Embryonic facial prominence (tissue), 1 donor: ENCODE data around the gene CPAMD8.
A peak's percentile ranks its signal among the peaks of the same experiment; 100 is the strongest.

ENCODE experiments used
- DNase-seq: peaks from one replicate; pipeline ENCODE4 v3.0.0-alpha.2; 2016; ENCODE audit errors: extremely low spot score

The CPAMD8 gene

DNA sequence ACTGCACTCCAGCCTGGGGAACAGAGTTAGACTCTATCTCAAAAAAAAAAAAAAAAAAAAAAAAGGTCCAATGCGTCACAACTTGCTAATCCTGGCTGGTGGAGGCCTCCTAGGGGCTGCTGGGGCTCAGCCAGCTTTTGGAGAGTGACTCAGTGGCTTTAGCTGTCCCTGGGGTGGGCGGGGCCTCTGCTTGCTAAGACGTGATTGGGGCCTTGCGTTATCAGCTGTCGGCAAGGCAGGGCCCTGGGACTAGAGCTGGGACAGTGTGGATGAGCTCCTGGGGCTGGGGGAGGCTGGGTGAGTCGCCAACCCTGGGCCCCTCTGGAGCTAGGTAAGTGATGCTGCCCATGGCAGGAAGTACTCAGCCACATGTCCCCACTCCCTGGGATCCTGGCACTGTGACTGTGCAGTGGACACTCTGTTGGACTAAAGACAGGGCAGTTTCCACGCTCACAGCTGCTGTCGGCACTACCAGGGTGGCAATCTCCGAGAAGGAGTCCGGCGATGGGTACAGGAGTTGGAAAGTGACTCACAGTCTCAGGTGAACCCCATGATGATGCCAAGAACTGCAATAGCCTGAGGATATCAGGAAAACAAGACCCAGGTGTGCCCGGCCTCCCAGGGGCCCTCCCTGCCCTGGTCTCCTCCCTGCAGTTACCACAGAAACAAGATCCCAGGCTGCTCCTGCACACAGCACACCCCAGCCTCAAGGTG lies 105.6 kb downstream of the CPAMD8 start:
- DNase-seq, result no peak

DNA sequence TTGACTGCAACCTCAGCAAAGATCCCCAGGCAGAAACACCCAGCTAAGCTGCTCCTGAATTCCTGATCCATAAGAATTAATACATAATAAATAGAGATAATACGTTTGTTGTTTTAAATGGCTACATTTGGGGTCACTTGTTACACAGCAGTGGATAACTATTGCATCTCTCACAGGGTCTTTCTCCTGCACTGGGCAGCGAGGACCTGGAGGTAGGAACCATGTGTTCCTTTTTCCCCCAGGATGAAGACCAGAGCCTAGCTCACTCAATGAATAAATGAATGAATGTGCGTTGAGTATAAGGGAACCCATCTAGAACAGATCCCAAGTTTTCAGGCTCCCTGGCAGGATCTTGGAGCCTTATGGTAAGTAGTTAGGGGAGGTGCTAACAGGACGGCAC lies 107.1 kb downstream of the CPAMD8 start:
- DNase-seq, result no peak

DNA sequence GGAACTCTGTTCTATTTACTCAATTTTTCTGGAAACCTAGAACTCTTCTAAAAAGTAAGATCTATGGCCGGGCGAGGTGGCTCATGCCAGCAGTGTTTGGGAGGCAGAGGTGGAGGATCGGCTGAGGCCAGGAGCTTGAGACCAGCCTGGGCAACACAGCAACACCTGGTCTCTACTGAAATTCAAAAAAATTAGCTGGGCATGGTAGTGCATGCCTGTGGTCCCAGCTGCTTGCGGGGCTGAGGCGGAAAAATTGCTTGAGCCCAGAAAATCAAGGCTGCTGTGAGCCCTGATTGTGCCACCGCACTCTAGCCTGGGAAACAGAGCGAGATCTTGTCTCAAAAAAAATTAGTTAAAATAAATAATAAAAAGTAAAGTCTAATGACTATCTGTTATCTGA lies 109.2 kb downstream of the CPAMD8 start:
- no peak for DNase-seq

DNA sequence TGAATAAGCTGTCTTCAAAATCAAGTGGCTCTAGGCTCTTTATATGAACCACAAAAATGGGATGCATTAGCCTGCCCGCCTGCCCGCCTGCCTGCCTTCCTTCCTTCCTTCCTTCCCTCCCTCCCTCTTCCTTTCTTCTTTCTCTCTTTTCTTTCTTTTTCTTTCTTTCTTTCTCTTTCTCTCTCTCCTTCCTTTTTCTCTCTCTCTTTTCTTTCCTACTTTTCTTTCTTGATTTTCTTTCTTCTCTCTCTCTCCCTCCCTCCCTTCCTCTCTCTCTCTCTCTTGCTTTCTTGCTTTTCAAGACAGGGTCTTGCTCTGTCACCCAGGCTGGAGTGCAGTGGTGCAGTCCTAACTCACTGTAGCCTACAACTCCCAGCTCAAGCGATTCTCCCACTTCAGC lies 110.9 kb downstream of the CPAMD8 start:
- DNase-seq, result no peak

DNA sequence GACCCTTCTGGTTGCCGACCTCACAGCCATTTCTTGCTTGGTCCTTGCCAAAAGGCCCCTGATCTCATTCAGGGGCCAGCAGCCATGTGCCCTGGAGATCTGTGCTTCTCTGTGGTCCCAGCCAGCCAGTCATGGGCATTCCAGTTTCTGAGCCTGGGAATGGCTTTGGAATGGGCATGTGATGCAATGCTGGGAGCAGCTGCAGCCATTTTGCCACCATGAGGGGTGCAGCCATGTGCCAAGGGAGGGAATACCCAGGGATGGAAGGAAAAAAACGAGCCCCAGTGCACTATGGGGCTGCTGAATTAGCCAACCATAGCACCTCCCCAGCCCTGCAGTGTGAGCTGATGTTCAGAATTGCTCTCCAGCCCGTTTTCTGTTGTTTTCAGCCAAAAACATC lies 111.5 kb downstream of the CPAMD8 start:
- DNase-seq, result no peak

DNA sequence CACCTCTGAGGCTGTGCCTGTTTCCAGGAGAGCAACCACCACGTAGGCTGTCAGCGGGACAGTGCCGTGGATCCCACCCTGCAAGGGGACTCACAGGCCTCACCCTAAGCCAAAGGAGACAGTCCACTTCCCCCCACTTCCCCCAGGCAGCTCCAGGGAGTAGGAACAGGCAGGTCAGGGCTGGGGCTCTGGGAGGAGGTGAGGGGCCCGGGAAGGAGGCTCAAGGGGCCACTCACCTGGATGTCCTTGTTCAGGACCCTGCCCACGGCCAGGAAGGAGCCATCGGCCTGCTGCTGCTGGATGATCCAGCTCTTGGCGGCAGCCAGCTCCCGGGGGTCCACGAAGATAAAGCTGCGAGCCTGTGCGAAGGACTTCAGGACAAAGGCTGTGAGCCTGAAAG lies 112.2 kb downstream of the CPAMD8 start:
- no peak for DNase-seq

DNA sequence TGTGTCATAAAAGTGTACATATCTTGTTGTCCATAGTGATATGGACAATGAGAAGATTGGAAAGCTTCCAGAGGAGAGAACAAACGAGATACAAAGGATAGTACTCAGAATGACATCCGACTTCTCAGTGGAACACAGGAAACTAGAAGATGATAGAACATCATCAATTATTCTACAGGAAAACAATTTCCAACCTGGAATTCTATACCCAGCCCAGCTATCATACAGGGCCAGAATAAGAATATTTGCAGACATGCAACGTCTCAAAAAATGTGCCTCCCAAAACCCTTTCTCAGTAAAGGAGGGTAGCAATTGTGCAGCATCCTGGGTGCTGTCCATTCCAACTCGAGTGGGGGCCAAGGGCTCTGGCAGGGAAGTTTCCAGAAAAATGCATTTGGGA lies 113.8 kb downstream of the CPAMD8 start:
- DNase-seq, result no peak

DNA sequence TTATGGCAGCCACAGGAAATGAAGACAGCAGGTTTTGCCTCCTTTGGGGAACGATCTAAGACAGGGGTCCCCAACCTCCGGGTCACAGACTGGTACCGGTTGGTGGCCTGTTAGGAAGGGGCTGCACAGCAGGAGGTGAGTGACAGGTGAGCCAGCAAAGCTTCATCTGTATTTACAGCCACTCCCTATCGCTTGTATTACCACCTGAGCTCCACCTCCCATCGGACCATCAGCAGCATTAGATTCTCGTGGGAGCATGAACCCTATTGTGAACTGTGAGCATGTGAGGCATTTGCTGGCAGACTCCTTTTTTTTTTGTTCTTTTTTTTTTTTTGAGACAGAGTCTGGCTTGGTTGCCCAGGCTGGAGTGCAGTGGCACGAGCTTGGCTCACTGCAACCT lies 115.6 kb downstream of the CPAMD8 start:
- DNase-seq, result no peak

DNA sequence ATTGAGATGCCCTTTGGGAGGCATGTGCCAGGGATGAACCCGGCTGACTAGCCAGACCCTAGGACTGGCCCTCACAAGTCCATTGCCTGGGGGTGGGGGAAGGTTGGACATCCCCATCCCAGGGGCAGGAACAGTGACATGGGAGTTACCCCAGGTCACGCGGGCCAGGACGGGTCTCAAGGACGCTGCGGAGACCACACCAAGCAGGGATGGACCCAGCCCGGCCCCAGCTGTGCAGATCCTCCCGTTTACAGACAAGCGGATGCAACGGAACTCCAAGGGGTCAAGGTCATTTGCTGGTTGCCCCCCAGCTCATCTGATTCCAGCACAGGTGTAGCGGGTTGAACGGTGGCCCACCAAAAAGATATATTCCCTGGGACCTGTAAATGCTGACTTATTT lies 117.9 kb downstream of the CPAMD8 start:
- no peak for DNase-seq

DNA sequence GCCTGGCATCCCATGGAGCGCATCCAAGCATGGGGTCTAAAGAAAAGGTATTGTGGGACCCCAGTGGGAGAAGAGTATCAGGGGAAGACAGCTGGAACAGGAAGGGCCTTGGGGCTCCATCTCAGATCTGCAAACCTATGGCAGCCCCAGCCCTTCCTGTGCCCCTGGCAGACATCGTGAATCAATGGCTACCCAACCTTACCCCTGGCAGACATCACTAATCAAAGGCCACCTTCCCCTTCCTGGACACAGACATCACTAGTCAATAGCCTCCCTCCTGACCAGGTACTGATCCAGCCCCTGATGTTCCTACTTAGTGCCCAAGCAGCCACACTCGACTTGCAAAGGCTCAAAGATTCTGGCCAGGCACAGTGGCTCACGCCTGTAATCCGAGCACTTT lies 122.0 kb downstream of the CPAMD8 start:
- no peak for DNase-seq

DNA sequence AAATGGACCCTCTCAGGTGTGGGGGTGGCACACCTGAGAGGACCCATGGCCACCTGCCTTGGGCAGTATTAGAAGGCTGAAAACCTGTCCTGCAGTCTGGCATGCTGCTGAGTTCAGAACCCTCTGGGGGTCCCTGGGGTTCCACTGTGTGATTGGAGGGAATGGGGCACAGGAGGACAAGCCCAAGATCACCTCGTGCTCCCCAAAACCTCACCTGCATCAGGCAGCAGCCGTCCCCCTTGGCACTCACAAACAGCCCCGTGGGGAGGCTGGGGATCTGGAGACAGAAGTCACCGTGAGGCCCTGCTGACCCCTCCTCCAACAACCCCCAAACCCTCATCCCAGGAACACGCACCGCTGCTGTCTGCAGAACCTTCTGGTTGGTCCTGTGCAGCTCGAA lies 123.3 kb downstream of the CPAMD8 start:
- DNase-seq, result no peak

DNA sequence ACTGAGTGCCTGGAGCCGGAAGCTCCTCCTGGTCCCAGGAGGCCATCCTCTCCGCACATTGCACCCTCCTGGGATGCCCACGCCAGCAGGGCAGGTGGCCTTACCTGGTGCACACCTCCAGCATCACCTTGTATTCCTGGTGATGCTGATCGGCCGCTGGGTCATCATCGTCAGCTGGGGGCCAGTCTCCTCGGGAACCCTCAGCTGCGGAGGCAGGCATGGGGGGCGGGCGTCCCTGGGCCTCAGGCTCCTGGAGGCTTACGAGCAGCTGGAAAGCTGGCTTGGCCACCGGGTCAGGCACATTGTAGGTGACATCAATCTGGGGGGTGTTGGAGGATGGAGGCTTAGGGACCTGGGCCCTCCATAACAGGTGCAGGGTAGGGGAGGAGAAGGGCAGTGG lies 124.1 kb downstream of the CPAMD8 start:
- DNase-seq, result no peak

DNA sequence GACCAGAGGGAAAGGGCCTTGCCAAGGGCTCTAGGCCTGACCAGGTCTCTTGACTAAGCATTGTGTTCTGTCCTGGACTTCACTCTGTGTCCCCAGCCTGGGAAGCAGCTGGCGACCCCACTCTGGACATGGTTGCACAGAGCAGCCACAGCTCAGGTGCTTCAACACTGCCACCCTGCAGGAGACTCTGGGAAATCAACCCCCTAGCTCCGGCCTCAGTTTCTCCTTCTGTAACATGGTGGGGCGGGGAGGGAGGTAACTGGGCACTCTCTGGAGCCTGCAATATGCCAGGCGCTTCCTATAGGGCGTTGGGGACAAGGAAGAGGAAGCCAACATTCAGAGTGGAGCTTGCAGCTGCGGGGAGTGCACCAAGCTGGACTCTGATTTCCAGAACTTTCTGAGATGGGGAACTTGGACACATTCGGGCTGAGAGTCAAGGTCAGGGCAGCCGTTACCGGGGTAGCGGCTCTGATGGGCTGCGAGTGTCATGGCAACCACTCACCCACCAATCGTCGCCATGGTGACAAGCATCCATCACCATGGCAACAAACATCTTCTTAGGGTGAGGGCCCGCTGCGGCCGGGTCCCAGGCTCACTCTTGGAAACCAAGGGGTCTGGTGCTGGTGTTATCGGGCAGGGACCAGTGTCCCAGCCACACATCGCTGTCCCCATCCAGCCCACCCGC lies 125.0 kb downstream of the CPAMD8 start:
- DNase-seq, result no peak

DNA sequence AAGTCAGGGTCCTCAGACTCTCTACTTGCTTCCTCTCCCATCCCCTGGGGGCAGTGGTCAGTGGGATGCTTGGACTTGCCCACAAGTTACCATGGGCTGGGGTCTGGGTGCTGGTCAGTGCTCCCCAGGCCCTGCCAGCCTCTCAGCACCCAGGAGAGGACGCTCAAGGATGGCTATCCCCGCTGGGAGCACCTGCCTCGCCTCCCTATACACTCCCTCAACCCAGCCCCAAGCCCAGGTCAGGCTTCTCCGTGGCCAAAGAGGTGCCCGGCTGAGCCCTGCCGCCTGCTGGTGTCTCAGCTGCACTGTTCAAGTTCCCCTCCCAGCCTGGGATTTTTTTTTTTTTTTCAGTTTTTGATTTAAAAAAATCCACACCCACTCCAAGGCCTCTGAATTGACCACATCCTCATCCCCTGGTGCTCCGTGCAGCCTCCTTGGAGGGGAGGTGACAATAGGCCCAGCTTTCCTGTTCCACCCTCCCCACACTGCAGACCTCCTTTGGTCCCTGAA lies 127.0 kb downstream of the CPAMD8 start:
- no peak for DNase-seq

DNA sequence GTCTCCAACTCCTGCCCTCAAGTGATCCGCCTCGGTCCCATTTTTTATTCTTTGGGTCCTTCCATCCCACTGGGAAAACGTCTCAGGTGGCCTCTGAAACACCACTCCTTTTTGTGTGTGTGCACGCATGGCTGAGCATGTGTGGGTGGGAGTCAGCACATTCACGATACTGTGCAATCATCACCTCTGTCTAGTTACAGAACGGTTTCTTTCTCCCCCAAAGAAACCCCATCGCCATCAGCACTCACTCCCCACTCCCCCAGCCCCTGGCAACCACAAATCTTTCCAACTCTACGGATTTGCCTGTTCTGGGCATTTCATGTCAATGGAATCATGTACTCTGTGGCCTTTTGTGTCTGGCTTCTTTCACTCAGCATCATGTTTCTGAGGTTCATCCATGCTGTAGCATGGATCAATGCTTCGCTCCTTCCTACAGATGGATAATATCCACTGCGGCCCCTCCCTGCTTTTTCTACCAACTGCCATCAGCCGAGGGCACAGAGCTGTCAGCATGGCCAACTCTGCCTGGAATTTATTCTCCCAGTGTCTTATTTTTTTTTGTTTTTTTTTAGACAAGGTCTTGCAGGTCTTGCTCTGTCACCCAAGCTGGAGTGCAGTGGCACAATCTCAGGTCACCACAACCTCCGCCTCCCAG lies 128.1 kb downstream of the CPAMD8 start:
- DNase-seq, result no peak

DNA sequence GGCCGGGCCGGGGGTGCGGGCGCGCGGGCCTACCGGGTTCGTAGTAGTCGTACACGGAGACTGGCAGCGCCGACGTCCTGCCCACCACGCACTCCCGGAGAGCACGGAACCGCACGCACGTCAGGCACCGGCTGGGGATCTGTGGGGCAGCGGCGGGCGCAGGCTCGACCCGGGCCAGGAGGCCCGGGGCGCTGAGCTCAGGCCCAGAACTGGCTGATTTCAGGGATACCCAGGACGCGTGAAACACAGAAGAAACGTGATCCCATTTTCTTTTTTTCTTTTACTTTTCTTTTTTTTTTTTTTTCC lies 128.8 kb downstream of the CPAMD8 start:
- no peak for DNase-seq

DNA sequence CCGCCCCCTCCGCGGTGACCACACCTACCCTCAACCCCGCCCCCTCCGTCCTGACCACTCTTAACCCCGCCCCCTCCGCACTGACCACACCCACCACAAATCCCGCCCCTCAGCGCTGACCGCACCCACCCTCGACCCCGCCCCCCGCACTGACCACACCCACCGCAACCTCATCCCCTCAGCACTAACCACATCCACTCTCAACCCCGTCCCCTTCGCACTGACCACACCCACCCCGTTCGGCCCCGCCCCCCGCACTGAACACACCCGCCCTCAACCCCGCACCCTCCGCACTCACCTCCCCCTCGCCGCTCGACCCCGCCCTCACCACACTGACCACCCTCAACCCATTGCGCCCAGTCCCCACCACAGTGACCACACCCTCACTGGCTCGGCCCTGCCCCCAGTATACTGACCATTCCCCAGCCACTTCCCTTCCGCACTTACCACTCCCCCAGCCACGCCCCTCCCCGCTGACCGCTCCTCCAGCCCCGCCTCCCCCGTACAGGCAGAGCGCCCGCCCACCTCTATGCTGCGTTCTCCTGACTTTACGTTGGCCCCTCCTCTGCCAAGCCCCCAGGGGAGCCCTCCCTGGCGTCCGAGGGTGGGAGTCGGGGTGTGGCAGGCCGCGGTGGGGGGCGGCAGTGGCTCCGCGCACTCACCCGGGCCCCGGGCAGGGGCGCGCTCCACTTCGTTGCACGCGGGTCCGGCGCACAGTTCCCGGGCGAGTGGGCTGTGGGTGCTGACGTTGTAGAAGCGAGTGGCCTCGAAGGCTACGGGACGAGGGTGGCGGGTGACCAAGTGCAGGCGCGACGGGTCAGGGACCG lies 129.4 kb downstream of the CPAMD8 start:
- DNase-seq, result peak; percentile 74

DNA sequence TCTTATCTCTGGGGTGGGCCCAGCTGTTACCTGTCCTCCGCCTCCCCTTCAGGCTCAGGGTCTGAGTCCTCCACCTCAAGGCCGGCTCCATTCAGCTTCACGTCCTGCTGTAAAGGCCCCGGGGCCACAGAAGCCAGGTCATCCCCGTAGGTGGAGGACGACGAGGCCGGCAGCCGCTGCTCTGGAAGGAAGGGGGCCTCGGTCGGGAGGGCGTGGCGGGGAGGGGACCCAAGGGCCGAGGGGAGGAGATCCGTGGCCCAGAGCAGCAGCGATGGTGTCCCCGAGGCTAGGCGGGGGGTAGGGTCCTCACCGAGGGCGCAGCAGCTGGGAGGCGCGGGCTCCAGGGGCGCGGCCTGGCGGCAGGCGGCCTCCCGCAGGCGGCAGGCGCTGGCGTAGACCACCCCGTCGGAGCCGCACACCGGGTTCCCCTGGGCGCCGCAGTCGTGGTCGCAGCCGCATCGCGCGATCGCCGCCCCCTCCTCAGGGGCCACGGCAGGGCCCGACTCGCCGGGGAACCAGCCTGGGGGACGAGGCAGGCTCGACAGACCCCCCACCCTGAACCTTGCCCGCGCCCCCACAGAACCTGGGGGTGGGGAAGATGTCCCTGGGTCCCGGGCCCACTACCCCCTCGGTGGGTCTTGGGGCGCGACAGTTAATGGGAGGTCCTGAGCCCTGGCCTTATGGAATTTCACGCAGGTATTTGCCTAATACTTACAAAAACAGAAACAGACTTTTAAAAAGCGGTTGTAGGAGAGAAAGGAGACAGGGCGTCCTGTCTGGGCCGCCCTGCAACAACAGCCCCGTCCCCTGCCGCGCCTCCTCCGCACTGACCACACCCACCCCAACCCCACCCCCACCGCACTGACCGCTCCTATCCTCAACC lies 130.2 kb downstream of the CPAMD8 start:
- no peak for DNase-seq

DNA sequence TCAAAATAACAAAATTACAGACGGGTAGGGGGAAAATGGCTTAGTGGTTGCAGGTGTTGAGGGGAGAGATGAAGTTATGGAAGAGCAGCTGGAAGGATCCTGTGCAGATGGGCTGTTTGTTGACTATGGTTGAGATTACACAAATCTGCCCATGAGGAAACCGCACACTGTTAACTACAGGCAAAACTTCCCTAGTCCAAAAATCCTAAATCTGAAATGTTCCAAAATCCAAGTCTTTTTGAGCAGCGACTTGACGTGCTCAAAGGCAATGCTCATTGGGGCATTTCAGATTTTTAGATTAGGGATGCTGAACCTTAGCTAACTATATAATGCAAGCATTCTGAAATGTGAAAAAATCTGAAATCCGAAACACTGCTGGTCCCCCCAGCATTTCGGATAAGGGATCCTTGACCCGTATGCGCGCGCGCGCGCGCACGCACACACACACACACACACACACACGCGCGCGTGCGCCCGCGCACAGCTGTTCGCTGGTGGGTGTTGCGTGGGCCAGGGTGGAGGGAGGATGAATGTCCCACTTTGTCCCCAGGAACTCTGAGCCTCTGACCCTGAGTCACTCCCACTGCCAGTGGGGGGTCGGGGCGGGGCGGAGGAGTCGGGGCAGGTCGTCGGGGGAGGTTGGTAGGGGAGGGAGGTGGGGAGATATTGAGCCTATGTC lies 131.0 kb downstream of the CPAMD8 start:
- no peak for DNase-seq

DNA sequence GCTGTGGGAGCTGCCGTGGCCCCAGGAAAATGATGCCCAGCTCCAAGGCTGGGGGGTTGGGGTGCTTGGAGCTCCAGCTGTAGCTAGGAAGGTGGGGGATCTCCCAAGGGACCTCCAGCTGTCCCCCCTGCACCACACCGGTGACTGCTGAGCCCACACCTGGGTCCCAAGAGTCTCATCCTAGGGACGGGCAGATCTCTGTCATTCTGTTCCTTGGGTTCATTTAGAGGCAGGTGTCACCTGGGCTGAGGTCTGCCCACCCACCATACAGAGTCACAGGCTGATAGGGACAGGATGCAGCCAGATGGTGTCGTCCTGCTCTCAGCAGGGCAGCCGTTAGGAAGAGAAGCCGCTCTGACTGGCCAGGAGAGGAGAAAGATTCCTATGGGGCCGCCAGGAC lies 132.5 kb downstream of the CPAMD8 start:
- no peak for DNase-seq

DNA sequence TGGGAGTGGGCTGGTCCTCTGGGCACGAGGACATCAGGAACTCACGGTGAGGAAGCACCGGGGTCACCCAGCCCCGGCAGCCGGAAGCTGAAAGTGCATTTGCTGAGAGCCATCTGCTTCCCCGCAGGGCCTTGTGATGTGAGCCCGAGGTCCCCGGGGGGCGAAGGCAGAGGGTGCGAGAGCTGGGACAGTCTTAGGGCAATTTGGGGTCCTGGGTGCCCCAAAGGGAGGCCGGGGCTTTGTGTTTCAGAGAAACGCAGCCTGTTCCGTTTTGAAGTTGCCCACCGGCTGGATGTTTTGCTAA lies 133.0 kb downstream of the CPAMD8 start:
- no peak for DNase-seq
